Urothelium cell line (cell line): Measurements from ENCODE around the gene MVK.

Experiments
- DNase-seq: peaks from one replicate; pipeline ENCODE4 v3.0.0; 2011; ENCODE audit warnings: low spot score, mixed read lengths
- FAIRE-seq: peaks from 2 replicates; lab custom pipeline; 2011; peaks lifted over from hg19 to GRCh38; lab: Jason Lieb, UNC

Gene MVK

GRCh38 chr12:109563291-109564284 lies 10.0 kb upstream of the MVK start:
- no peak for FAIRE-seq
- DNase-seq, result no peak

- no peak for DNase-seq
These were observed 7.2 kb upstream of the MVK start for GRCh38 chr12:109566424-109566823.

DNA sequence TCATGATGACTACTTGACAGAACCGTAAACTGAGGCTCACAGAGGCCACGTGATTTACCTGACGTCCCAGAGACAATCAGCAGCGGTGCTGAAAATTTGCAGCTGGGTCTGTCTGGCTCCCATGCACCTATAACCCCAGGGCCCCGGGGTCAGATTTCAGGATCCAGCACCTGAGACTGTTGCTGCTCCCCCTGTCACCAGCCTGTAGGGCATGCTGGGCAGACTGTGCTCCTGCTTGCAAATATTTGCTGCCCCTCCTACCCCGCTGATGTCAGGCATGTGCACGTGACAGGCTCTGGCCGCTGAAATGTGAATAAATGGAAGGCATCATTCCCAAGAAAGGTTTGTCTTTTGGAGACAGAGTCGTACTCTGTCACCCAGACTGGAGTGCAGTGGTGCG lies 6.3 kb upstream of the MVK start:
- DNase-seq (no peak), FAIRE-seq (no peak)

More at GRCh38 chr12:109566424-109566823, 7.2 kb upstream of the MVK start:
- no peak for FAIRE-seq

DNA sequence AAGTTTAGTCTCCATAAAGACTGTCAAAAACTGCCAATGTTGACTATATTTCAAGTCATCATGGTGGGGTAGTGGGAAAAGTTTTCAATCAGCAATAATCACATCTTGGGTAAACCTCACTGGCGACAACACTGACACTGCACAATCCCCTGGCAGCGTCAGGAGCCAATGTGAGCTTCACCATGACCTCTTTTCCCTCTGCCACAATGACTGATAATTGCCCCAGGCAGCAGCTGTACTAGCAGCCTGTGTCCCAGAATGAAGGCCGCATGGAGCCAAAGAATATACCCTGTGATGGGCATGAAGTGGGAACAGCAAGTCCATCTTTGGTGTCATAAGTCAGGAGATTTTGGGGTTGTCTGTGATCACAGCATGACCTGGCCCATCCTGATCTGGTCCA lies 5.6 kb upstream of the MVK start:
- no peak for FAIRE-seq

GRCh38 chr12:109568486-109568885 lies 5.1 kb upstream of the MVK start:
- DNase-seq, result no peak
- FAIRE-seq, result no peak

More for the DNA sequence above, 5.6 kb upstream of the MVK start:
- no peak for DNase-seq

- no peak for FAIRE-seq
- DNase-seq, result no peak
These were observed 1.7 kb upstream of the MVK start for GRCh38 chr12:109571773-109572505.

DNA sequence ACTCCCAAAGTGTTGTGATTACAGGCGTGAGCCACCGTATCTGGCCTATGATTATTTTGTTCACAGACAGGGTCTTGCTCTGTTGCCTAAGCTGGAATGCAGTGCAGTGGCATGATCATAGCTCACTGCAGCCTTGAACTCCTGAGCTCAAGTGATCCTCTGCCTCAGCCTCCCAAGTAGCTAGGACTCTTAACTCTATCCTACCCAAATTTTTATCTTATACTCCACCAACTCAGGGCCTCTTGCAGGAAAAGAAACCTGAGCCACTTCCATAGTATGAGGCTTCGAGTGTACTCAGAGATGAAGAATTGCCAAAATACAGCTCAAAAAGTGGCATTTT lies 1.1 kb upstream of the MVK start:
- DNase-seq, result no peak
- FAIRE-seq, result no peak

- no peak for FAIRE-seq
- DNase-seq, result no peak
These were observed 285 bp downstream of the MVK start for GRCh38 chr12:109573914-109574244.

GRCh38 chr12:109575683-109576082 lies 2.1 kb downstream of the MVK start:
- FAIRE-seq (no peak), DNase-seq (no peak)

DNA sequence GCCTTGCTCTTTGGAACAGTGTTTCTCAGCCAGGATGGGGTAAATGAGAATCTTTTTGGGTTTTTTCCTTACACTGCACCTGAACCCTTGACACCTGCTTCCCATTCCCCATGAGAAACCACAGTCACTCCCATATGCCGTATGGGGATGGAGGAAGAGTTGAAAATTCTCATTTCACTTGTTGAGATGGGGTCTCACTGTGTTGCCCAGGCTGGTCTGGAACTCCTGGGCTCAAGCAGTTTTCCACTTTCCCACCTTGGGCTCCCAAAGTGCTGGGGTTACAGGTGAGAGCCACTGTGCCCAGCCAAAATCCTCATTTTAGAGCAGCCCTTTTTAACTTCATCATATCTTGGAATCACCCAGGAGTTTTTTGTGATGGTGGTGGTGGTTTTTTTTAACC lies 3.7 kb downstream of the MVK start:
- FAIRE-seq (no peak), DNase-seq (no peak)

DNA sequence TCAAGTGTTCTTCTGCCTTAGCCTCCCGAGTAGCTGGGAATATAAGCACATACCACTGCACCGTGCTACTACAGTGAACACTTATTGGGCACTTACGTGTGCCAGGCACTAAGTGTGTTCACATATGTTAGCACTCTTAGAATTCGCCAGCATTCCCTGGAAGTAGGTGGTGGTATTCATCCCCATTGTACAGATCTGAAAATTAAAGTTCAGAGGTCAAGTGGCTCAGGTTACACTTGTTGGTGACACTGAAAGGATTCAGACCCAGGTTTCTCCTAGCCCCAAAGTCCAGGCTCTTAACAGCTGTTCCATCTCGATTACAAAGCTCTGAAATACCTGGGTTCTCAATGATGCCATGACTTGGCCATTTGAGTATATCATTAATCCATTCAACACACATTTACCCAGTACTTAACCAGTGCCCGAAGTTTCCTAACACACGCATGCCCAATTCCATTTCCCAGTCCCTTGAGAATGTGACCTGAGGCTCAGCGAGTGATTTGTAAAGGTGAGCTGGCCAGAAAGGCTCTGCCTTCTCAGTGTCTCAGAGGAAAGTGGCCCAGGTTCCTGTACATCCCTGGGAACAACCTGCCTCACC lies 4.8 kb downstream of the MVK start:
- FAIRE-seq (no peak), DNase-seq (no peak)

DNA sequence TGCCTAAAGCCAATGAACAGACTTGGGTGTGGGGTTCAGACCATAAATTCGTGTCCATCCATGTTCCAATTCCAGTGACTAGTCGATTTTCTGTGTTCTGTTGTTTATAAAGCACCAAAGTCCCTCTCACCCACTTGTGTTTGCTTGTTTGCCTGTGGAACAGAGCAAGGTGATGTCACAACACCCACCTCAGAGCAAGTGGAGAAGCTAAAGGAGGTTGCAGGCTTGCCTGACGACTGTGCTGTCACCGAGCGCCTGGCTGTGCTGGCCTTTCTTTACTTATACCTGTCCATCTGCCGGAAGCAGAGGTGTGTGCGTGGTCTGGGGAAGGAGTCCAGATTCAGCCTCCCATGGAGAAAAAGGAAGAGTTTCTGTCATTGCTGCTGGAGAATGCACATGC lies 6.0 kb downstream of the MVK start:
- FAIRE-seq, result no peak

DNA sequence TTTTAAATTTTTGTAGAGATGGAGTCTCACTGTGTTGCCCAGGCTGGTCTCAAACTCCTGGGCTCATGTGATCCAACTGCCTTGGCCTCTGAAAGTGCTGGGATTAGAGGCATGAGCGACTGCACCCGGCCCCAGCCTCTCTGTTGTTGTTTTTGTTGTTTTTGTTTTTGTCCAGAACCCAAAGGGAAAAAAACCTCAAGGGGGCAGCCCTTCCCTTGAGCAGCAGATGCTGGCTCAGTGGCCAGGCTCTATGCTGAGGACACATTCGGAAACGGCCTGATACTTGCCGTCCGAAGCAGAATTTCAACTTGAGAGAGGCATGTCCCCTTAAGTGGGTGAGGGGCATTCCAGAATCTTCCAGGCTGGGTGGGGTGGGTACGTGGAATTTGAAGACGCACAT lies 6.7 kb downstream of the MVK start:
- no peak for FAIRE-seq

More for the DNA sequence above, 6.0 kb downstream of the MVK start:
- DNase-seq, result no peak

GRCh38 chr12:109580684-109581333 lies 7.2 kb downstream of the MVK start:
- no peak for DNase-seq
- no peak for FAIRE-seq

More for the DNA sequence above, 6.7 kb downstream of the MVK start:
- DNase-seq, result no peak

DNA sequence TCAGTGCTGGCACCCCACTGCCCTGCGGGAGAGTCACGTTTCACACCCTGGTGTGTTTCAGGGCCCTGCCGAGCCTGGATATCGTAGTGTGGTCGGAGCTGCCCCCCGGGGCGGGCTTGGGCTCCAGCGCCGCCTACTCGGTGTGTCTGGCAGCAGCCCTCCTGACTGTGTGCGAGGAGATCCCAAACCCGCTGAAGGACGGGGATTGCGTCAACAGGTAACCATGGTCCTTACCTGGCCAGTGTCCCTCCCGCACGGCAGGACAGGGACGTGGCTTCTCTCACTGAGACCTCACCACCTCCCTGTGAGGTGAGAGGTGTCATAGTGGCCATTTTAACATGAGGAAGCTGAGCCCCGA lies 7.7 kb downstream of the MVK start:
- DNase-seq (no peak), FAIRE-seq (no peak)

GRCh38 chr12:109581856-109582255 lies 8.3 kb downstream of the MVK start:
- no peak for DNase-seq
- no peak for FAIRE-seq

DNA sequence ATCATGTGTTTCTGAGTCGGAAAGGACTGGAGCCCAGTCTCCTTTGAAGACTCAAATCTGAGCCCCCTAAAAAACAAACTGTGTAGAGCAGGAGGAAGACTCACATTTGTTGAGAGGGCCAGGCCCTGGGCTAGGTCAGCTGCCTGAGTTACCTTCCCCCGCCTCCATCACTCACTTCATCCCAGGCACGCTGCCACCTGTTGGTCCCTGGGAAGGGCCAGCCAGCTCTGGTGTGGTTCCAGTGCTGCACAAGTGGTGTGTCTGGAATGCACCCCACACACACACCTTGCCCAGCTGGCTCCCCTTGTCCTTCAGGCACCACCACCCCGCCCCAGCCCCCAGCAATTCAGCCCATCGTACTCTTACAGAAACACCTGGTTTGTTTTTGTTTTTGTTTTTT lies 9.0 kb downstream of the MVK start:
- DNase-seq (no peak), FAIRE-seq (no peak)

DNA sequence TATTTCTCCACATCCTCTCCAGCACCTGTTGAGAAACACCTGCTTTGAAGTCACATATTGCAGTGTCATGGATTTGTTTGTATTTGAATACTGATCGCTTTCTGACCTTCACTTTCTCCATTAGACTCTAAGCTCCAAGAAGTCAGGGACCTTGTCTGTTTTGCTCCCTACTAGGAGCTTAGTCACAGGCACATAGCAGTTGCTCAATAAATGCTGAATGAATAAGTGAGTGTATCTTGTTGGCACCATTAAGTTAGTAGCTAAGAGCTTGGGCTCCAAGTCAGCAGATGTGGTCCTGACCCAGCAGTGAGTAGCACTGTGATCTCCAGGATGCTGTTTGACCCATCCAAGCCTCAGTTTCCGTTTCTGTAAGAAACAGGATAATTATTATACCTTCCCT lies 10.1 kb downstream of the MVK start:
- no peak for FAIRE-seq
- no peak for DNase-seq

DNA sequence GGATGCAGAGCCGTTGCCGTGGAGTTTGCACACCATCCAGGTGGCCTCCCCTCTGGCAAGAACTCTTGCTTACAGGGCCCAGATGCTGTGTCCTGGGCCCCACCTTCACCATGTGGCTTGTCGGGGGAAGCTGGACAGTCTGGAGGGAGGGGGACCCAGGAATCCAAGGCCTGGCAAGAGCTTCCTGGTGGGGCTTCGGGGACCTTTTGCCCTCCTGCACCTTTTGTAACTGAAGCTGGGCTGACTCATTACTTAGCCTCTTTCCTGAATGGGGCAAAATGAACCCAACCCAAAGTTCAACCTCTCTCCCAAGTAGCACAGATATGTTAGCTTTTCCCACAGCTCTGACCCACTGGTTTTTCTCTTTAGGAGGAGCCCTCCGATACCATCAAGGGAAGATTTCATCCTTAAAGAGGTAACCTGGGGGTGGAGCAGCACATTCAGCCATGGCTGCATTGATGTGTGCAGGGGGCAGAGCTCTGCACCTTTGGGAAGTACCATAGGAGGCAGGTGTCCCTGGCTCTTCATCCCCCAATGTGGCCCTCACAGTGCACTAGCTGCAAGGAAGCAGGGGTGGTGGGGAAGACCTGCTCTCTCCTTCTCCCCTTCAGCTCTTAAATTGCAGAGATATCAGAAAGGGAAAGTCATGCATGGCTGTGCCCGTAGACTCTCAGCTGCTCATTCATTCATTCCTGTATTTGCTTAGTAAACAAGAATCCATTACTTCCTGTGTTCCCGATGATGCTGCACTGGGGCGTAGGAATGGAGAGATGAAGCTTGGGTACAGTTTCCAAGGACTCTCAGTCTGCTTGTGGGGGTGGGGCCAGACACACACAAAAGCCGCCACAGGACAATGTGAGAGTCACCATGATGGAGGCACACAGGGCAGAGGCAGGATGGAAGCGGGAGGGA lies 13.0 kb downstream of the MVK start:
- DNase-seq (no peak), FAIRE-seq (no peak)

DNA sequence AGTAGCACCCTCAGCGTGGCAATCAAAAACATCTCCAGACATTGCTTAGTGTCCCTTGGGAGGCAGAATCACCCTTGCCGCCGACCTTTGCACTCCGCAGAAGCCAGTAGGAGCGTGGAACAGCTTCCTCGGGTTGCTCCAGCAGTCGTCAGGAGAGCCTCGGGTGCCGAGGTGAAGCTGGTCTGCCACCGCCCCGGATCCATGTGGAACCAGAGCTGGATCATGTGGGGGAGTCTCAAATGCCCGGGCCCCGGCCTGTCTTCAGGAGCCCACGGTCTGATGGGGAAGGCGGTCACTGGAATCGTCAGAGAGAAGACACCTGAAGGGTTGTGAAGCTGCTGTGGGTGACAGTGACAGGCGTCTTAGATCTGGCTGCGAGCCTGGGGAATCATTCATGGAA lies 14.3 kb downstream of the MVK start:
- FAIRE-seq (no peak), DNase-seq (no peak)
